Stomach (tissue), 9 donors: ENCODE measurements around the gene UBQLN4. TPM values are rescaled to one million over a fixed set of nuclear protein-coding genes. Genes with fewer than 3 reads are reported as not detected.

ENCODE experiments used
- DNase-seq, 2 donors: peaks; one replicate each; pipeline versions ENCODE4 v3.0.0 to v3.0.0-alpha.2; 2013 to 2019
- H3K27ac ChIP-seq, 5 donors: fragments of 200-600 bp in 4 of 5; sonication (generic) in 4 of 5; one replicate each; pipeline ENCODE4 v1.5.1; 2013 to 2019; ENCODE audit warnings: mild to moderate bottlenecking in 1 of 5, moderate library complexity in 1 of 5
- H3K27me3 ChIP-seq, 3 donors: fragments of 200-600 bp; sonication (generic); one replicate each; pipeline ENCODE4 v1.5.1; 2017 to 2019; ENCODE audit warnings: mixed run types in 1 of 3
- H3K36me3 ChIP-seq, 4 donors: fragments of 200-600 bp; sonication (generic); 1 replicate in 3 of 4; 2 replicates in 1 of 4; pipeline ENCODE4 v1.5.1; 2016 to 2019
- H3K4me1 ChIP-seq, 4 donors: fragments of 200-600 bp; sonication (generic); one replicate each; pipeline ENCODE4 v1.5.1; 2016 to 2019
- H3K4me3 ChIP-seq, 4 donors: fragments of 200-600 bp; sonication (generic) in 3 of 4; one replicate each; pipeline ENCODE4 v1.5.1; 2016 to 2019; ENCODE audit warnings: mild to moderate bottlenecking in 1 of 4
- H3K9me3 ChIP-seq, 4 donors: fragments of 200-600 bp; sonication (generic); one replicate each; pipeline ENCODE4 v1.5.1; 2016 to 2019
- CTCF ChIP-seq, 7 experiments: fragments of 450-650 bp in 4 of 7; fragments of 200-600 bp in 3 of 7; sonication (generic) in 3 of 7; IDR thresholded peaks; one replicate each; pipeline ENCODE4 v1.5.1; 2016 to 2019; ENCODE audit warnings: antibody characterized with exemption in 7 of 7, control low read depth in 2 of 7, mild to moderate bottlenecking in 1 of 7
- EP300 ChIP-seq: sonication (generic); formaldehyde crosslinking; IDR thresholded peaks from one replicate; pipeline ENCODE4 v1.6.1; 2017; ENCODE audit warnings: antibody characterized with exemption
- POLR2A ChIP-seq, 4 donors: fragments of 450-650 bp; IDR thresholded peaks; one replicate each; pipeline ENCODE4 v1.6.1; 2016; ENCODE audit warnings: antibody characterized with exemption in 4 of 4, control low read depth in 2 of 4, mild to moderate bottlenecking in 1 of 4, moderate library complexity in 1 of 4
- POLR2AphosphoS5 ChIP-seq, 3 donors: sonication (generic); formaldehyde crosslinking; IDR thresholded peaks; one replicate each; pipeline ENCODE4 v1.6.1; 2016; ENCODE audit warnings: antibody characterized with exemption in 3 of 3
- WGBS, 5 donors: extraction: QIAGEN DNeasy Blood & Tissue Kit in 3 of 5; methylation state at CpG; one replicate each; pipeline versions ENCODE4 v1.1.5 to v1.1.7; 2013 to 2018; 5-methylcytosine and 5-hydroxymethylcytosine counted together
- intact Hi-C: fragments of 100-400 bp; cut with DNase I; formaldehyde crosslinking; loops from one replicate; pipeline ENCODE4 v1.15.1; 2023; ENCODE audit warnings: low total_unique reads
- polyA plus RNA-seq, 3 donors: library from polyadenylated mRNA; stranded (reverse); fragments of 200-250 nt; gene quantifications; one replicate each; pipeline ENCODE4 v1.2.3, GENCODE V29; 2013
- total RNA-seq, 5 donors: library from RNA; depleted of rRNA; stranded (reverse); fragments of >200 nt; gene quantifications; one replicate each; pipeline versions ENCODE4 v1.1.0 to v1.2.3, GENCODE V29; 2014 to 2016
- donor health status: healthy with polysubstance abuse.
- donor health status: Bipolar disorder and iron deficiency.
- donor health status: healthy.

Gene UBQLN4
- total and polyA plus RNA-seq, 8 donors = 6.4 to 41.1 (median 18.9) TPM

- Histone ChIP-seq H3K9me3 (no peaks in the 10 kb centered on the region), H3K36me3 (no peaks in the 10 kb centered on the region), H3K27me3 (no peaks in the 10 kb centered on the region), H3K4me3 (no peak overlapping the region), H3K4me1 (peaks cover 0 to 18% (median 4%) of the 10 kb centered on the region in 4 donors), H3K27ac (no peak overlapping the region)
- no peak for DNase-seq
- 36 to 40% (median 40%) methylated on average over 5 of the region's 5 CpGs for WGBS, 5 donors
- TF ChIP-seq POLR2A (IDR thresholded peaks at IDR 0.05) = no peak
- TF ChIP-seq EP300 = no peak
- no peak for TF ChIP-seq CTCF (IDR thresholded peaks at IDR 0.05)
- TF ChIP-seq POLR2AphosphoS5 (IDR thresholded peaks at IDR 0.05) = no peak
- intact Hi-C loops = loop anchor here (5.0 kb wide), 1 partner anchor 137 kb away; no protein-coding TSS in a partner anchor
Measured at GRCh38 chr1:156090138-156090839, 36.7 kb upstream of the UBQLN4 start.

- Histone ChIP-seq H3K36me3 (no peaks in the 10 kb centered on the region), H3K27me3 (no peaks in the 10 kb centered on the region), H3K9me3 (no peaks in the 10 kb centered on the region), H3K27ac (no peak overlapping the region), H3K4me1 (peaks cover 0 to 18% (median 4%) of the 10 kb centered on the region in 4 donors), H3K4me3 (no peak overlapping the region)
- no peak for TF ChIP-seq POLR2AphosphoS5 (IDR thresholded peaks at IDR 0.05)
- no peak for TF ChIP-seq CTCF (IDR thresholded peaks at IDR 0.05)
- TF ChIP-seq EP300 = no peak
- no peak for TF ChIP-seq POLR2A (IDR thresholded peaks at IDR 0.05)
- no peak for DNase-seq
- intact Hi-C loops = loop anchor here (5.0 kb wide), 1 partner anchor 138 kb away; no protein-coding TSS in a partner anchor
- 61 to 84% (median 78%) methylated on average over 6 of the region's 6 CpGs for WGBS, 5 donors
Measured at GRCh38 chr1:156089704-156090103, 36.1 kb upstream of the UBQLN4 start.

DNA sequence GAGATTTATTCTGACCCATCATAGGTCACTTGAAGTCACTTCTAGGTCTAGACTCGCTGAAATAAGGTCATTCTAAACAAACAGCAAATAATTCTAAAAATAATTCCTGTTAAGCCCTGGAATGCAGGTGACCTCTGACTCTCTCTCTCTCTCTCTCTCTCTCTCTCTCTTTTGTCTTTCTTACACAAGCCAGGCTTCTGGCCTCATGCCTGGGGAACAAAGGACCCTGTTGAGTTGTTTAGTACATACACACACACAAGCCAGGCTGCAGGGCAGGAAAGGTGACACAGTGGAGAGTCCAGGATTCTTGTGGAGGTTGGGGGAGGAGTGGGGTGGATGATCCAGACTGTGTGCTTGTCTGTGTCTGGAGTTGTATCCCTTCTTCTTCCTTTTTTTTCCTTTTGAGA is 32.7 kb upstream of the UBQLN4 start:
- peaks cover 0 to 14% (median 0%) of the 10 kb centered on the region in 3 donors for H3K27me3 ChIP-seq
- no peaks in the 10 kb centered on the region for H3K9me3 ChIP-seq
- no peak overlapping the region for H3K4me3 ChIP-seq
- peaks cover 17 to 41% (median 26%) of the 10 kb centered on the region in 4 donors for H3K4me1 ChIP-seq
- intact Hi-C loops = no loop called here
- peak in 1 of 2 donors; percentile 72 for DNase-seq
- no peak overlapping the region for H3K27ac ChIP-seq
- 5 to 30% (median 17%) methylated on average over 1 of the region's 1 CpG for WGBS, 5 donors
- no peak for TF ChIP-seq CTCF (IDR thresholded peaks at IDR 0.05)
- TF ChIP-seq POLR2AphosphoS5 (IDR thresholded peaks at IDR 0.05) = no peak
- no peak for TF ChIP-seq EP300
- no peak for TF ChIP-seq POLR2A (IDR thresholded peaks at IDR 0.05)
- H3K36me3 ChIP-seq = no peaks in the 10 kb centered on the region

DNA sequence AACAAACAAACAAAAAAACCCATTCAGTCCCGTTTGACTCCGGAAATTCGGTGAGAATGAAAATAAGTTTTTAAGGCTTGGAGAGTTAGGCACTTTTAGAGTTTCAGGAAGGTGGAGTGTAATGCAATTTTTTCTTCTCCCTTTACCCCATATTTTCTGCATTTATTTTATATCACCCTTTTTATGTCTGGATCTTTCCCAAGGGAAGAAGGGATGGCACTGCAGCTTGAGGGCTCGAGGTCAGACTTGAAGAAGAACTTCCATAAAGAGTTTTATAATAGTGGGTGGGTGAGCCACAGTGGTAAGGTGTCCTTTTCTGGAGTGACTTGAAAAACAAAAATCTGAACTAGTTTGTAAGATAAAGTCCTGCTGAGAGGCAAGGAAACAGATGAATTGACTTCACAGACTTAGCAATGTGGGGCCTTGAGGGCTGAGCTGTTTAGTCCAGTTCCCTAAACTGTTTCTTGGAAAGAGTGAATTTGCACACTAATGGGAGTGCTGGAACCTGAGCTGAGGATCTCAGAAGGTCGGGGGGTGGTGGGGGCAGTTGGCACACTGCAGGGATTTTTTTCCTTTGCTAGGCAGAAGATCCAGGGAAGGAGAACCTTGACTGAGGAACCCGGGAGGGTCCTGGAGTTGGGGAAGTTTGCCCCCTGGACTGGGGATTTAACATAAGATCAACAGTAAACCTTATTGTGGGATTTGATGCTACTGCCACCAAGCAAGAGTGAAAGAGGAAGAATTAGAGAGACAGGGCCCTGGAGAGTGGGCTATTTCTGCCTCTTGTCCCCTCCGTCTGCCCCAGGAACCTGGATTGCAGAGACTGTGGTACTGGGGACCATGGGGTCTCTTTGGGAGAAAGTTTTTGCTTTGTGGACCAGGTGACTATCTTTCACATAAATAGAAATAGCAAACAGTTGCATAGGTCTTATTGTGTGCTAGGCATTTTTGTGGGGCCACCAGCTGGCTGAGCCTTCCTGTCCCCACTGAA is 30.5 kb upstream of the UBQLN4 start:
- Histone ChIP-seq H3K27ac (no peak overlapping the region), H3K9me3 (no peaks in the 10 kb centered on the region), H3K4me1 (peaks cover 19 to 35% (median 24%) of the 10 kb centered on the region in 4 donors), H3K36me3 (no peaks in the 10 kb centered on the region), H3K4me3 (no peak overlapping the region), H3K27me3 (peaks cover 0 to 18% (median 0%) of the 10 kb centered on the region in 3 donors)
- intact Hi-C loops = no loop called here
- TF ChIP-seq POLR2AphosphoS5 (IDR thresholded peaks at IDR 0.05) (no peak), POLR2A (IDR thresholded peaks at IDR 0.05) (no peak), CTCF (IDR thresholded peaks at IDR 0.05) (no peak), EP300 (no peak)
- DNase-seq = no peak
- 61 to 68% (median 63%) methylated on average over 7 of the region's 7 CpGs for WGBS, 5 donors
